PFSK-1 (cell line): ENCODE results near the gene TMIE.

Experiments
- FOXP2 ChIP-seq: optimal IDR thresholded peaks from 2 replicates; pipeline ENCODE3; 2011; ENCODE audit warnings: borderline replicate concordance, control low read depth, inconsistent platforms; ENCODE audit not compliant: insufficient read depth; ENCODE audit errors: extremely low read length, extremely low read depth
- POLR2AphosphoS5 ChIP-seq: IDR thresholded peaks from 2 replicates; pipeline ENCODE4 v1.6.1; 2012; ENCODE audit warnings: low read depth, mild to moderate bottlenecking, control low read depth, low read length, moderate library complexity
- REST ChIP-seq, 2 experiments: IDR thresholded peaks; 2 replicates each; pipeline versions ENCODE4 v1.6.1 to v1.8.0; 2011 to 2012; ENCODE audit warnings: low read depth in 2 of 2, low read length in 2 of 2, control low read depth in 1 of 2, inconsistent platforms in 1 of 2, mild to moderate bottlenecking in 1 of 2, moderate library complexity in 1 of 2; ENCODE audit not compliant: insufficient read depth in 1 of 2
- SIN3A ChIP-seq: IDR thresholded peaks from 2 replicates; pipeline ENCODE4 v1.6.1; 2012; ENCODE audit warnings: mild to moderate bottlenecking, low read length, moderate library complexity, borderline replicate concordance; ENCODE audit not compliant: insufficient read depth
- TAF1 ChIP-seq: IDR thresholded peaks from 2 replicates; pipeline ENCODE4 v1.6.1; 2012; ENCODE audit warnings: low read length, control low read depth, borderline replicate concordance; ENCODE audit not compliant: insufficient read depth

Gene TMIE

GRCh38 chr3:46663591-46664135, 37.5 kb upstream of the TMIE start:
- TF ChIP-seq TAF1: no peak
- TF ChIP-seq POLR2AphosphoS5: no peak
- TF ChIP-seq SIN3A: no peak
- TF ChIP-seq REST (IDR thresholded peaks at IDR 0.05; ENCODE audit: insufficient read depth in 1 of 2, low read depth in 2 of 2, low read length in 2 of 2): no peak
- no peak for TF ChIP-seq FOXP2

DNA sequence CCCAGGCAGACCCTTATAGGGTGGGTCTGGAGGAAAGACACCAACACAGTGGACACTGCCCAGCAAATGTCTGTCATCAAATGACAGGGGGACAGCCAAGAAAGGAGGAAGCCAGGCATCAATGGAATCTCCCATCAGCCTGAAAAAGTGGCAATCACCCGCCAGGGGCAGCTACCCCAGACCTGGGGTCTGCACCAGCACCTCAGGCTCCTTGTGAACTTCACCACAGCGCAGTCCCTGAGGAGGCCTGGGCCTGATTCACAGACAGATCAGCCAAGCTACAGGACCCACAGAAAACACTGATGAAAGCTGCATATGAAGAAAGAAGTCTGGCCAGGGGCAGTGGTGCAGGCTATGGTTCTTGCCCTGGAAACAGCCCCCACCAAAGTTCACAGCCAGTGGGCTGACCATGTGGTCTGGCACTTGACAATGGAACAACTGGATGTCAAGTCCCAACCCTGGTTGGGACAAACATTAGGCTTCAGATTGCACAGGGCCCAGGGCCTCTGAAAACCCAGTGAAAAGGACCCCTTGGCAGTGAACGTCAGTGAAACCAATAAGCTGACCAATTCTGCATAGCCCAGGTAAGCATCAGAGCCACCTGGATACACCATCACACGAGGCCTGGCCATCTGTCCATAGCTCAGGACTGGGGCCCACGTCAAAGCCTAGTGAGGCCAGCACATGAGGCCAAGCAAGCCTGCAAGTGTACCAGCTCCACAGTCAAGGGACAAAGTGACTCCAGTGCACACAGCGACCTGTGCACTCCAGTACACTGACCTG, 36.8 kb upstream of the TMIE start:
- TF ChIP-seq REST (IDR thresholded peaks at IDR 0.05; ENCODE audit: insufficient read depth in 1 of 2, low read depth in 2 of 2, low read length in 2 of 2): no peak
- TF ChIP-seq POLR2AphosphoS5: no peak
- TF ChIP-seq FOXP2: no peak
- no peak for TF ChIP-seq TAF1
- TF ChIP-seq SIN3A: no peak

GRCh38 chr3:46664971-46665762, 36.0 kb upstream of the TMIE start:
- TF ChIP-seq TAF1: no peak
- no peak for TF ChIP-seq REST (IDR thresholded peaks at IDR 0.05; ENCODE audit: insufficient read depth in 1 of 2, low read depth in 2 of 2, low read length in 2 of 2)
- no peak for TF ChIP-seq POLR2AphosphoS5
- no peak for TF ChIP-seq FOXP2
- no peak for TF ChIP-seq SIN3A

GRCh38 chr3:46665763-46666452, 35.3 kb upstream of the TMIE start:
- TF ChIP-seq REST (IDR thresholded peaks at IDR 0.05; ENCODE audit: insufficient read depth in 1 of 2, low read depth in 2 of 2, low read length in 2 of 2): no peak
- no peak for TF ChIP-seq POLR2AphosphoS5
- TF ChIP-seq TAF1: no peak
- TF ChIP-seq SIN3A: no peak
- TF ChIP-seq FOXP2: no peak
